PC-9 (cell line): Measurements from ENCODE around the gene RPS6KA4. TPM values are rescaled to one million over a fixed set of nuclear protein-coding genes. Genes with fewer than 3 reads are reported as not detected.

Experiments
- BruUV-seq: library from RNA; stranded (reverse); fragments of 400-500 nt; replicated peaks from 2 replicates; lab custom pipeline; 2021; lab: Mats Ljungman, UMichigan
- CTCF ChIA-PET: fragments of 300-600 bp; sonication (Branson Sonifier 250); formaldehyde crosslinking; loops from one replicate; lab custom pipeline; 2022; ENCODE audit warnings: antibody characterized with exemption; lab: Charles Lee
- POLR2A ChIA-PET: fragments of 300-600 bp; sonication (Branson Sonifier 250); formaldehyde crosslinking; loops from one replicate; lab custom pipeline; 2022; ENCODE audit warnings: antibody characterized with exemption; ENCODE audit not compliant: unreplicated experiment; lab: Charles Lee
- DNase-seq, 2 experiments: peaks; one replicate each; pipeline versions ENCODE4 v3.0.0 to v3.0.0-alpha.2; 2015 to 2022; ENCODE audit warnings: mixed read lengths in 1 of 2
- H2AFZ ChIP-seq: fragments of 200-600 bp; sonication (generic); 2 replicates; pipeline ENCODE4 v1.8.1; 2017; ENCODE audit warnings: antibody characterized with exemption
- H3F3A ChIP-seq: fragments of 200-600 bp; sonication (generic); 2 replicates; pipeline ENCODE4 v1.8.1; 2017; ENCODE audit warnings: antibody characterized with exemption, mild to moderate bottlenecking, low read depth; ENCODE audit not compliant: insufficient read depth
- H3K27ac ChIP-seq: fragments of 200-600 bp; sonication (generic); 2 replicates; pipeline ENCODE4 v1.6.1; 2016; ENCODE audit warnings: mixed run types
- H3K27me3 ChIP-seq: fragments of 200-600 bp; sonication (generic); 2 replicates; pipeline ENCODE4 v1.6.1; 2016; ENCODE audit warnings: low read depth, mixed run types; ENCODE audit not compliant: insufficient read depth
- H3K36me3 ChIP-seq: fragments of 200-600 bp; sonication (generic); 2 replicates; pipeline ENCODE4 v1.6.1; 2016; ENCODE audit warnings: low read depth, mixed run types
- H3K4me1 ChIP-seq: fragments of 200-600 bp; sonication (generic); replicated peaks from 2 replicates; pipeline ENCODE4 v1.6.1; 2016; ENCODE audit warnings: mixed run types; ENCODE audit not compliant: insufficient read depth
- H3K4me2 ChIP-seq: fragments of 200-600 bp; sonication (generic); 2 replicates; pipeline ENCODE4 v1.6.1; 2017; ENCODE audit warnings: mixed run types
- H3K4me3 ChIP-seq: fragments of 200-600 bp; sonication (generic); 2 replicates; pipeline ENCODE4 v1.6.1; 2016; ENCODE audit warnings: mixed run types
- H3K79me2 ChIP-seq: fragments of 200-600 bp; sonication (generic); 2 replicates; pipeline ENCODE4 v1.6.1; 2017; ENCODE audit warnings: low read depth, mixed run types
- H3K9me2 ChIP-seq: fragments of 200-600 bp; sonication (generic); 2 replicates; pipeline ENCODE4 v1.8.1; 2017; ENCODE audit warnings: mild to moderate bottlenecking; ENCODE audit not compliant: insufficient read depth
- H3K9me3 ChIP-seq: fragments of 200-600 bp; sonication (generic); 2 replicates; pipeline ENCODE4 v1.8.1; 2016; ENCODE audit warnings: low read depth; ENCODE audit not compliant: insufficient read depth
- H4K20me1 ChIP-seq: fragments of 200-600 bp; sonication (generic); 2 replicates; pipeline ENCODE4 v1.8.1; 2017; ENCODE audit not compliant: insufficient read depth
- CTCF ChIP-seq: fragments of 200-600 bp; sonication (generic); conservative IDR thresholded peaks from 2 replicates; pipeline ENCODE4 v1.6.1; 2017; ENCODE audit warnings: mixed run types, antibody characterized with exemption, mild to moderate bottlenecking, moderate library complexity
- EZH2 ChIP-seq: fragments of 200-600 bp; sonication (generic); IDR thresholded peaks from 2 replicates; pipeline ENCODE4 v1.8.0; 2017; ENCODE audit warnings: antibody characterized with exemption, low read depth
- intact Hi-C: fragments of 100-400 bp; cut with micrococcal nuclease; formaldehyde crosslinking; loops from one replicate; pipeline ENCODE4 v1.10.0; 2022; ENCODE audit not compliant: unreplicated experiment
- total RNA-seq: library from RNA; stranded (reverse); gene quantifications from 2 replicates; pipeline ENCODE4 v1.2.3, GENCODE V29; 2021

Gene RPS6KA4
- total RNA-seq, 1 experiment from 2014 or later, result 64.3 TPM

GRCh38 chr11:64351136-64351631 lies 7.8 kb upstream of the RPS6KA4 start:
- H3K79me2 ChIP-seq, result no peaks in the 10 kb centered on the region
- ChIA-PET POLR2A (interaction anchor here (0.8 kb wide), 1 partner anchor 110 kb away, joined by 3 read pairs; no protein-coding TSS in a partner anchor), CTCF (interaction anchor here (1.7 kb wide), 1 partner anchor 79 kb away, joined by 3 read pairs; no protein-coding TSS in a partner anchor)
- H3K27me3 ChIP-seq, result no peaks in the 10 kb centered on the region
- no peaks in the 10 kb centered on the region for H4K20me1 ChIP-seq
- TF ChIP-seq EZH2 (no peak), CTCF (no peak)
- intact Hi-C loops, result no loop called here
- H3K9me2 ChIP-seq, result no peaks in the 10 kb centered on the region
- no TSS peak for BruUV-seq
- no peak overlapping the region for H2AFZ ChIP-seq
- no peaks in the 10 kb centered on the region for H3K9me3 ChIP-seq
- H3K4me3 ChIP-seq, result no peak overlapping the region
- peaks cover 29% of the 10 kb centered on the region; the same call in 1 of the 2 replicates for H3F3A ChIP-seq
- H3K4me1 ChIP-seq, result peaks cover 30% of the 10 kb centered on the region
- H3K27ac ChIP-seq, result no peak overlapping the region
- H3K36me3 ChIP-seq, result no peaks in the 10 kb centered on the region
- H3K4me2 ChIP-seq, result no peak overlapping the region
- DNase-seq, result no peak

GRCh38 chr11:64352099-64352994 lies 6.6 kb upstream of the RPS6KA4 start:
- H3K27me3 ChIP-seq, result no peaks in the 10 kb centered on the region
- POLR2A ChIA-PET, result interaction anchor here (0.5 kb wide), 1 partner anchor 1070 kb away, joined by 3 read pairs; the partner anchor contains the start of gene NEAT1
- intact Hi-C loops, result no loop called here
- DNase-seq, result no peak
- no peak overlapping the region for H2AFZ ChIP-seq
- CTCF ChIA-PET, result interaction anchor here (0.6 to 4.3 kb wide), 2 partner anchors 35 to 351 kb away, joined by 16 to 87 read pairs; partner anchors contain the start of genes PRDX5 and TRMT112
- no peak for TF ChIP-seq CTCF
- no peak for TF ChIP-seq EZH2
- no peaks in the 10 kb centered on the region for H4K20me1 ChIP-seq
- no peaks in the 10 kb centered on the region for H3K9me3 ChIP-seq
- no peaks in the 10 kb centered on the region for H3K36me3 ChIP-seq
- H3K4me3 ChIP-seq, result no peak overlapping the region
- no peak overlapping the region for H3K4me2 ChIP-seq
- no peak overlapping the region for H3K27ac ChIP-seq
- peaks cover 33% of the 10 kb centered on the region for H3K4me1 ChIP-seq
- no peaks in the 10 kb centered on the region for H3K9me2 ChIP-seq
- no peaks in the 10 kb centered on the region for H3K79me2 ChIP-seq
- BruUV-seq, result no TSS peak
- H3F3A ChIP-seq, result peaks cover 26% of the 10 kb centered on the region; the same call in 1 of the 2 replicates

GRCh38 chr11:64352995-64353714 lies 5.8 kb upstream of the RPS6KA4 start:
- Histone ChIP-seq H3K4me2 (no peak overlapping the region), H3K36me3 (no peaks in the 10 kb centered on the region)
- no peak for TF ChIP-seq CTCF

More at GRCh38 chr11:64352995-64353714, 5.8 kb upstream of the RPS6KA4 start:
- Histone ChIP-seq H3K27me3 (no peaks in the 10 kb centered on the region), H3K9me3 (no peaks in the 10 kb centered on the region), H3K9me2 (no peaks in the 10 kb centered on the region), H3F3A (peaks cover 29% of the 10 kb centered on the region; the same call in 1 of the 2 replicates), H3K79me2 (no peaks in the 10 kb centered on the region), H3K27ac (no peak overlapping the region), H3K4me3 (no peak overlapping the region), H4K20me1 (no peaks in the 10 kb centered on the region), H3K4me1 (peaks cover 33% of the 10 kb centered on the region), H2AFZ (no peak overlapping the region)
- ChIA-PET CTCF (interaction anchor here (0.5 to 4.3 kb wide), 4 partner anchors 32 to 350 kb away, joined by 3 to 87 read pairs (median 12); partner anchors contain the start of genes PRDX5 and TRMT112), POLR2A (no interaction called here)
- intact Hi-C loops, result no loop called here
- BruUV-seq, result no TSS peak
- no peak for DNase-seq
